Activated CD8-positive, alpha-beta T cell treated with anti-CD3 and anti-CD28 coated beads for 36 hours (primary cell): ENCODE results near the gene MED14. TPM values are rescaled to one million over a fixed set of nuclear protein-coding genes. Genes with fewer than 3 reads are reported as not detected.

Experiments used
- ATAC-seq: fragments of 200-7000 bp; cut with Tn5 transposase; one replicate; pipeline ENCODE4 v1.10.0; 2021; ENCODE audit warnings: mild to moderate bottlenecking, moderate library complexity
- CTCF ChIA-PET: fragments of 350-600 bp; sonication (Branson Sonifier 250); formaldehyde crosslinking; loops from one replicate; lab custom pipeline; 2021; ENCODE audit warnings: antibody characterized with exemption; lab: Charles Lee
- POLR2A ChIA-PET: fragments of 350-600 bp; sonication (Branson Sonifier 250); formaldehyde crosslinking; loops from one replicate; lab custom pipeline; 2021; ENCODE audit warnings: antibody characterized with exemption; lab: Charles Lee
- DNase-seq: peaks from one replicate; pipeline ENCODE4 v3.0.0-alpha.2; 2020
- H3K27ac Mint-ChIP-seq: one replicate; pipeline ENCODE4 v1.8.0; 2021; ENCODE audit warnings: mild to moderate bottlenecking, mixed read lengths
- H3K27me3 Mint-ChIP-seq: one replicate; pipeline ENCODE4 v1.8.0; 2021; ENCODE audit warnings: mixed read lengths
- H3K36me3 Mint-ChIP-seq: one replicate; pipeline ENCODE4 v1.8.0; 2021; ENCODE audit warnings: low read depth, mixed read lengths
- H3K4me1 Mint-ChIP-seq: one replicate; pipeline ENCODE4 v1.8.0; 2021; ENCODE audit warnings: low read depth, mixed read lengths
- H3K4me3 Mint-ChIP-seq: one replicate; pipeline ENCODE4 v1.8.0; 2021; ENCODE audit warnings: mild to moderate bottlenecking, moderate library complexity, mixed read lengths
- H3K9me3 Mint-ChIP-seq: one replicate; pipeline ENCODE4 v1.8.0; 2021; ENCODE audit warnings: mixed read lengths
- intact Hi-C: fragments of 100-400 bp; cut with micrococcal nuclease; formaldehyde crosslinking; loops from one replicate; pipeline ENCODE4 v1.10.0; 2022
- total RNA-seq, 2 experiments: library from RNA; stranded (reverse); gene quantifications; one replicate each; pipeline ENCODE4 v1.2.3, GENCODE V29; 2021
- TF ChIP-seq, protein P1 (sequence below): fragments of 200-600 bp; IDR thresholded peaks from one replicate; pipeline ENCODE4 v1.8.0; 2022; ENCODE audit warnings: antibody characterized with exemption, mild to moderate bottlenecking

MED14 gene
- total RNA-seq, 2 experiments from 2014 or later = 37.1 to 39.9 TPM

DNA sequence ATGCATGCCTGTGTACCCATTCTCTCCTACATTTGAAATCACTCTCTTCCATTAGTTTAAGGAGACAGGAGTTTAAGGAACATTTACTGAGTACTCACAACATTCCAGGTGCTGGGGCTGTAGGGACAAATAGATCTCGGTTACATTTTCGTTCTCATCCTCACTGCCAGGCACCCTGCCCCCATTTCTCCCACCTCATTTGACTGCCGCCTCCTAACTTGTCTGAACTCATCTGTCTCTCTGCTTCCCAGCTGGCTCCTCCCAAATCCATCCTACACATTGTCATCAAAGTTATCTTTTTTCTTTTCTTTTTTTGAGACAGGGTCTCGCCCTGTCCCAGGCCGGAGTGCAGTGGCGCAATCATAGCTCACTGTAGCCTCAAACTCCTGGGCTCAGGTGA lies 131.9 kb downstream of the MED14 start:
- Mint-ChIP-seq H3K4me1 (no peaks in the 10 kb centered on the region), H3K9me3 (no peaks in the 10 kb centered on the region), H3K27me3 (no peaks in the 10 kb centered on the region), H3K36me3 (peaks cover 19% of the 10 kb centered on the region), H3K27ac (no peak overlapping the region), H3K4me3 (no peak overlapping the region)
- TF ChIP-seq, protein P1, sequence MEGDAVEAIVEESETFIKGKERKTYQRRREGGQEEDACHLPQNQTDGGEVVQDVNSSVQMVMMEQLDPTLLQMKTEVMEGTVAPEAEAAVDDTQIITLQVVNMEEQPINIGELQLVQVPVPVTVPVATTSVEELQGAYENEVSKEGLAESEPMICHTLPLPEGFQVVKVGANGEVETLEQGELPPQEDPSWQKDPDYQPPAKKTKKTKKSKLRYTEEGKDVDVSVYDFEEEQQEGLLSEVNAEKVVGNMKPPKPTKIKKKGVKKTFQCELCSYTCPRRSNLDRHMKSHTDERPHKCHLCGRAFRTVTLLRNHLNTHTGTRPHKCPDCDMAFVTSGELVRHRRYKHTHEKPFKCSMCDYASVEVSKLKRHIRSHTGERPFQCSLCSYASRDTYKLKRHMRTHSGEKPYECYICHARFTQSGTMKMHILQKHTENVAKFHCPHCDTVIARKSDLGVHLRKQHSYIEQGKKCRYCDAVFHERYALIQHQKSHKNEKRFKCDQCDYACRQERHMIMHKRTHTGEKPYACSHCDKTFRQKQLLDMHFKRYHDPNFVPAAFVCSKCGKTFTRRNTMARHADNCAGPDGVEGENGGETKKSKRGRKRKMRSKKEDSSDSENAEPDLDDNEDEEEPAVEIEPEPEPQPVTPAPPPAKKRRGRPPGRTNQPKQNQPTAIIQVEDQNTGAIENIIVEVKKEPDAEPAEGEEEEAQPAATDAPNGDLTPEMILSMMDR = no peak
- no peak for DNase-seq
- intact Hi-C loops = no loop called here
- ATAC-seq = no peak
- ChIA-PET POLR2A (no interaction called here), CTCF (interaction anchor here (1.3 kb wide), 1 partner anchor 59 kb away, joined by 4 read pairs; no protein-coding TSS in a partner anchor)

Other genes starting within 250 kb of the MED14 start
- gene ATP6AP2, start 154.6 kb downstream of the MED14 start, total RNA-seq = 10 to 100 TPM; 42.9 to 45.5 TPM
- not detected for gene MPC1L, start 112.1 kb downstream of the MED14 start, total RNA-seq
- 10 to 100 TPM; 21.2 to 22.5 TPM for gene CXorf38, start 88.0 kb downstream of the MED14 start, total RNA-seq